Activated naive CD8-positive, alpha-beta T cell treated with anti-CD3 and anti-CD28 coated beads for 36 hours (primary cell): ENCODE results near the gene PIAS4. TPM values are rescaled to one million over a fixed set of nuclear protein-coding genes. Genes with fewer than 3 reads are reported as not detected.
"Not testable (repeated sequence)": the region's sequence is repeated elsewhere in the genome, so short reads cannot be mapped to it uniquely, and the experiment has no call there.

ENCODE experiments used
- DNase-seq: peaks from one replicate; pipeline ENCODE4 v3.0.0; 2021
- H3K27ac Mint-ChIP-seq: one replicate; pipeline ENCODE4 v1.8.0; 2022; ENCODE audit warnings: mild to moderate bottlenecking, moderate library complexity, mixed read lengths
- H3K27me3 Mint-ChIP-seq: one replicate; pipeline ENCODE4 v1.8.0; 2022; ENCODE audit warnings: mild to moderate bottlenecking, mixed read lengths
- H3K36me3 Mint-ChIP-seq: one replicate; pipeline ENCODE4 v1.8.0; 2021; ENCODE audit warnings: mild to moderate bottlenecking, mixed read lengths
- H3K4me1 Mint-ChIP-seq: one replicate; pipeline ENCODE4 v1.8.0; 2021; ENCODE audit warnings: mixed read lengths
- H3K4me3 Mint-ChIP-seq: one replicate; pipeline ENCODE4 v1.8.0; 2022; ENCODE audit warnings: mild to moderate bottlenecking, moderate library complexity, mixed read lengths
- H3K9me3 Mint-ChIP-seq: one replicate; pipeline ENCODE4 v1.8.0; 2022; ENCODE audit warnings: mixed read lengths
- total RNA-seq, 2 experiments: library from RNA; stranded (reverse); gene quantifications; one replicate each; pipeline ENCODE4 v1.2.3, GENCODE V29; 2021

The PIAS4 gene
- total RNA-seq, 2 experiments from 2014 or later, result 24.0 to 26.3 TPM

- H3K36me3 Mint-ChIP-seq, result no peaks in the 10 kb centered on the region
- H3K9me3 Mint-ChIP-seq, result no peaks in the 10 kb centered on the region
- peaks cover 20% of the 10 kb centered on the region for H3K4me1 Mint-ChIP-seq
- H3K27me3 Mint-ChIP-seq, result no peaks in the 10 kb centered on the region
- no peak overlapping the region for H3K27ac Mint-ChIP-seq
- H3K4me3 Mint-ChIP-seq, result no peak overlapping the region
- no peak for DNase-seq
Observed at GRCh38 chr19:4009990-4010807, 2.7 kb downstream of the PIAS4 start.

- no peak for DNase-seq
- Mint-ChIP-seq H3K27ac (no peak overlapping the region), H3K4me3 (no peak overlapping the region), H3K36me3 (no peaks in the 10 kb centered on the region), H3K9me3 (no peaks in the 10 kb centered on the region), H3K4me1 (peaks cover 20% of the 10 kb centered on the region), H3K27me3 (no peaks in the 10 kb centered on the region)
Observed at GRCh38 chr19:4010808-4011110, 3.2 kb downstream of the PIAS4 start.

- not testable (repeated sequence) for H3K4me3 Mint-ChIP-seq, H3K27ac Mint-ChIP-seq, H3K36me3 Mint-ChIP-seq, DNase-seq, H3K9me3 Mint-ChIP-seq, H3K27me3 Mint-ChIP-seq
- H3K4me1 Mint-ChIP-seq, result peaks cover 20% of the 10 kb centered on the region
Observed at GRCh38 chr19:4011430-4011829, 3.9 kb downstream of the PIAS4 start.

- Mint-ChIP-seq H3K27ac (no peak overlapping the region), H3K27me3 (no peaks in the 10 kb centered on the region), H3K9me3 (no peaks in the 10 kb centered on the region), H3K4me1 (peaks cover 20% of the 10 kb centered on the region), H3K36me3 (no peaks in the 10 kb centered on the region), H3K4me3 (no peak overlapping the region)
- no peak for DNase-seq
Observed at GRCh38 chr19:4012092-4012974, 4.8 kb downstream of the PIAS4 start.

GRCh38 chr19:4012975-4013634 is 5.6 kb downstream of the PIAS4 start:
- H3K9me3 Mint-ChIP-seq, result no peaks in the 10 kb centered on the region
- no peaks in the 10 kb centered on the region for H3K27me3 Mint-ChIP-seq
- H3K27ac Mint-ChIP-seq, result no peak overlapping the region
- no peak for DNase-seq
- peaks cover 20% of the 10 kb centered on the region for H3K4me1 Mint-ChIP-seq
- H3K36me3 Mint-ChIP-seq, result no peaks in the 10 kb centered on the region
- H3K4me3 Mint-ChIP-seq, result no peak overlapping the region

GRCh38 chr19:4013886-4014540 is 6.5 kb downstream of the PIAS4 start:
- DNase-seq, result no peak
- no peak overlapping the region for H3K4me3 Mint-ChIP-seq
- no peaks in the 10 kb centered on the region for H3K9me3 Mint-ChIP-seq
- H3K4me1 Mint-ChIP-seq, result peaks cover 14% of the 10 kb centered on the region
- no peaks in the 10 kb centered on the region for H3K36me3 Mint-ChIP-seq
- H3K27ac Mint-ChIP-seq, result no peak overlapping the region
- H3K27me3 Mint-ChIP-seq, result no peaks in the 10 kb centered on the region

GRCh38 chr19:4014541-4015491 is 7.3 kb downstream of the PIAS4 start:
- Mint-ChIP-seq H3K9me3 (no peaks in the 10 kb centered on the region), H3K36me3 (no peaks in the 10 kb centered on the region), H3K4me1 (peaks cover 6% of the 10 kb centered on the region), H3K4me3 (no peak overlapping the region), H3K27me3 (no peaks in the 10 kb centered on the region), H3K27ac (no peak overlapping the region)
- peak; percentile 46 for DNase-seq

- Mint-ChIP-seq H3K4me1 (peaks cover 6% of the 10 kb centered on the region), H3K27me3 (no peaks in the 10 kb centered on the region), H3K27ac (no peak overlapping the region), H3K36me3 (no peaks in the 10 kb centered on the region), H3K4me3 (no peak overlapping the region), H3K9me3 (no peaks in the 10 kb centered on the region)
- DNase-seq, result no peak
Observed at GRCh38 chr19:4015705-4016402, 8.3 kb downstream of the PIAS4 start.

GRCh38 chr19:4016486-4016885 is 8.9 kb downstream of the PIAS4 start:
- DNase-seq, result no peak
- Mint-ChIP-seq H3K36me3 (peaks cover 4% of the 10 kb centered on the region), H3K27me3 (no peaks in the 10 kb centered on the region), H3K9me3 (no peaks in the 10 kb centered on the region), H3K27ac (no peak overlapping the region), H3K4me1 (peaks cover 2% of the 10 kb centered on the region), H3K4me3 (no peak overlapping the region)

GRCh38 chr19:4016903-4017638 is 9.5 kb downstream of the PIAS4 start:
- H3K27me3 Mint-ChIP-seq, result no peaks in the 10 kb centered on the region
- no peak overlapping the region for H3K27ac Mint-ChIP-seq
- peaks cover 2% of the 10 kb centered on the region for H3K4me1 Mint-ChIP-seq
- H3K36me3 Mint-ChIP-seq, result peaks cover 7% of the 10 kb centered on the region
- H3K9me3 Mint-ChIP-seq, result no peaks in the 10 kb centered on the region
- no peak for DNase-seq
- H3K4me3 Mint-ChIP-seq, result no peak overlapping the region

GRCh38 chr19:4018140-4018613 is 10.6 kb downstream of the PIAS4 start:
- no peaks in the 10 kb centered on the region for H3K27me3 Mint-ChIP-seq
- no peaks in the 10 kb centered on the region for H3K9me3 Mint-ChIP-seq
- H3K27ac Mint-ChIP-seq, result no peak overlapping the region
- H3K4me3 Mint-ChIP-seq, result no peak overlapping the region
- H3K4me1 Mint-ChIP-seq, result no peaks in the 10 kb centered on the region
- no peak for DNase-seq
- peaks cover 8% of the 10 kb centered on the region for H3K36me3 Mint-ChIP-seq

GRCh38 chr19:4018775-4019504 is 11.4 kb downstream of the PIAS4 start:
- Mint-ChIP-seq H3K27me3 (no peaks in the 10 kb centered on the region), H3K36me3 (peaks cover 8% of the 10 kb centered on the region), H3K9me3 (no peaks in the 10 kb centered on the region), H3K4me3 (no peak overlapping the region), H3K27ac (no peak overlapping the region), H3K4me1 (no peaks in the 10 kb centered on the region)
- DNase-seq, result no peak
